ENCODE data around the gene IGSF9B.

Gene IGSF9B

GRCh38 chr11:133911171-133911570 is 45.6 kb downstream of the IGSF9B start:
- Mint-ChIP-seq H3K27me3 (no peaks in the 10 kb centered on the region), H3K27ac (no peak overlapping the region), H3K4me3 (no peak overlapping the region), H3K9me3 (no peaks in the 10 kb centered on the region), H3K4me1 (no peaks in the 10 kb centered on the region), H3K36me3 (peaks cover 5% of the 10 kb centered on the region)

DNA sequence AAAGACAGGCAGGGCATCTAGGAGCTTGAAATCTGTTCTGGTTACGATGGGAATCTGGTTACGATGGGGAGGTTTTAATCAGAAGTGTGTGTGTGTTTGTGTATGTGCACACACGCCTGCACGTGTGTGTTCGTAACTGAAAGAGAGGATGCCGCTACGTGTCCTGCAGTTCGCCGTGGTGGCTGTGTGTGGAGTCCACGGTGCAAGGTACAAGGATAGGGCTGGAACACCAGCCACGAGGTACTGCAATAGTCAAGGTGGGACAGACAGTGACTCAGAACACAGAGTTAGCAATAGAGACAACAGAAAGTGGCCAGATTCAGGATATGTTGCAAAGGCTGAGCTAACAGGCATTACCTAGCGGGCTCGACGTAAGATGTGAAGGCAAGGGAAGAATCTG is 46.7 kb downstream of the IGSF9B start:
- peaks cover 5% of the 10 kb centered on the region for H3K36me3 Mint-ChIP-seq
- no peaks in the 10 kb centered on the region for H3K27me3 Mint-ChIP-seq
- H3K9me3 Mint-ChIP-seq = no peaks in the 10 kb centered on the region
- no peak overlapping the region for H3K27ac Mint-ChIP-seq
- no peaks in the 10 kb centered on the region for H3K4me1 Mint-ChIP-seq
- H3K4me3 Mint-ChIP-seq = no peak overlapping the region

- H3K27ac Mint-ChIP-seq = no peak overlapping the region
Observed at GRCh38 chr11:133908827-133909226, 47.9 kb downstream of the IGSF9B start.

GRCh38 chr11:133907841-133908241 is 48.9 kb downstream of the IGSF9B start:
- Mint-ChIP-seq H3K27ac (no peak overlapping the region), H3K36me3 (peaks cover 5% of the 10 kb centered on the region), H3K4me3 (no peak overlapping the region), H3K27me3 (no peaks in the 10 kb centered on the region), H3K4me1 (no peaks in the 10 kb centered on the region), H3K9me3 (no peaks in the 10 kb centered on the region)

More at GRCh38 chr11:133908827-133909226, 47.9 kb downstream of the IGSF9B start:
- H3K36me3 Mint-ChIP-seq = peaks cover 5% of the 10 kb centered on the region
- no peaks in the 10 kb centered on the region for H3K9me3 Mint-ChIP-seq
- no peaks in the 10 kb centered on the region for H3K4me1 Mint-ChIP-seq
- H3K4me3 Mint-ChIP-seq = no peak overlapping the region
- no peaks in the 10 kb centered on the region for H3K27me3 Mint-ChIP-seq

DNA sequence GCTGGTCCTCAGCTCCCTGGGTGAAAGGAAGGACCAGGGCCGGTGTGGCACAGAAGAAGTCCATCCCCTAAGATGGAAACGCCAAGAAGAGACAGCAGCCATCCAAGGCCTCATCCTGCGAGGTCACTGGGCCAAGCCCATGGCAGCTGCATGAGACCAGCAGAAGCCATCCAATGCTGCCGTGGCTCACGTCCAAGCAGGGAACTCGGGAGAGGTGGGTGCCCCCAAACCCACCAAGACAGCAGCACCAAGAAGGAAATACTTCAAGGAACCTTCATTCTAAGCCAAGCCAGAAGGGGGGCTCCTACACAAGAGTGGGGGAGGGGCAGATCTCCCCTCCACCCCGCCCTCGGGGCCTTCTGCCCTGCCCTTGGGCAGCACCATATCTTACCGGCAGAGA is 49.6 kb downstream of the IGSF9B start:
- Mint-ChIP-seq H3K9me3 (no peaks in the 10 kb centered on the region), H3K4me3 (no peak overlapping the region), H3K36me3 (peaks cover 5% of the 10 kb centered on the region), H3K4me1 (no peaks in the 10 kb centered on the region), H3K27ac (no peak overlapping the region), H3K27me3 (no peaks in the 10 kb centered on the region)

DNA sequence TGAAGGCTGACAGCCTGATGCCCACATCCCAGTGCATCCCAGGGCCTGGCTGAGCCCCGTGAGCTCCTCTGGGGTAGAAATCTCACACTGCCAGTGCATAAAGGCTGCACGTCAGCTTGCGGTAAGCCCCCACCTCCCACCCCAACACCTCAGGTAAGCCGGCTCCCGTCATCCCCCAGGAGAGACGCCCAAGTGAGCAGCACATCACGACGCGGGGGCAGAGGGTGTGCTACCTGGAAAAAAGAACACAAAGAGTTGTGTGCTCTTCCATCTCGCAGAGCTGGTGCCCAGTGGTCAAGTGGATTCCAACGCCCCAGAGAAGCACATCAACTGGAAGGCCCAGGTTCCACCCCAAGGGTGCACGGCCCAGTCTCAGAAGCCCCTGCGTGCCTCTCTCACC is 50.0 kb downstream of the IGSF9B start:
- H3K4me1 Mint-ChIP-seq = no peaks in the 10 kb centered on the region
- H3K4me3 Mint-ChIP-seq = no peak overlapping the region
- H3K36me3 Mint-ChIP-seq = peaks cover 5% of the 10 kb centered on the region
- no peaks in the 10 kb centered on the region for H3K9me3 Mint-ChIP-seq
- no peak overlapping the region for H3K27ac Mint-ChIP-seq
- H3K27me3 Mint-ChIP-seq = no peaks in the 10 kb centered on the region

DNA sequence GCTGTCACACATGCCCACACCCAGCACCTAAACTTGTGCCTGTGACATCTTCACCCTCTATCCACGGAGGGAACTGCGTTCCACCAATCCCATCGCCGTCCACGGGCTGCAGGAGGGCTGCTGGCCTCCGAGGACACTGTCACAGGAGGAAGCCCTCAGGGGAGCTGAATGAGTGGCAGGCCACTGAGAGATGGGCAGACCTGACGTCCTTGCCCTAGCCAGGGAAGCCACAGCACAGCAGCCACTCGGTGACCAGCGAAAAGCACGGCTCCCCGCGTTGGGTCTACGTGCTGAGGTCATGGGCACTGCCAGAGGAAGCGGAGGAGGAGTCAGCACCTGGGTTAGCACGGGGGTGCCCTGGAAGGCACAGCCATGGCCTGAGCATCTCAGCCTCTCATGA is 50.5 kb downstream of the IGSF9B start:
- no peak overlapping the region for H3K27ac Mint-ChIP-seq
- H3K9me3 Mint-ChIP-seq = no peaks in the 10 kb centered on the region
- no peaks in the 10 kb centered on the region for H3K4me1 Mint-ChIP-seq
- H3K4me3 Mint-ChIP-seq = no peak overlapping the region
- H3K27me3 Mint-ChIP-seq = no peaks in the 10 kb centered on the region
- peaks cover 5% of the 10 kb centered on the region for H3K36me3 Mint-ChIP-seq

GRCh38 chr11:133905677-133906156 is 51.1 kb downstream of the IGSF9B start:
- Mint-ChIP-seq H3K9me3 (no peaks in the 10 kb centered on the region), H3K27ac (no peak overlapping the region), H3K4me1 (no peaks in the 10 kb centered on the region), H3K36me3 (peaks cover 5% of the 10 kb centered on the region), H3K27me3 (no peaks in the 10 kb centered on the region), H3K4me3 (no peak overlapping the region)

- H3K9me3 Mint-ChIP-seq = no peaks in the 10 kb centered on the region
- H3K27ac Mint-ChIP-seq = no peak overlapping the region
- no peaks in the 10 kb centered on the region for H3K4me1 Mint-ChIP-seq
- H3K36me3 Mint-ChIP-seq = peaks cover 1% of the 10 kb centered on the region
- H3K27me3 Mint-ChIP-seq = no peaks in the 10 kb centered on the region
- H3K4me3 Mint-ChIP-seq = no peak overlapping the region
Observed at GRCh38 chr11:133904818-133905515, 51.8 kb downstream of the IGSF9B start.

DNA sequence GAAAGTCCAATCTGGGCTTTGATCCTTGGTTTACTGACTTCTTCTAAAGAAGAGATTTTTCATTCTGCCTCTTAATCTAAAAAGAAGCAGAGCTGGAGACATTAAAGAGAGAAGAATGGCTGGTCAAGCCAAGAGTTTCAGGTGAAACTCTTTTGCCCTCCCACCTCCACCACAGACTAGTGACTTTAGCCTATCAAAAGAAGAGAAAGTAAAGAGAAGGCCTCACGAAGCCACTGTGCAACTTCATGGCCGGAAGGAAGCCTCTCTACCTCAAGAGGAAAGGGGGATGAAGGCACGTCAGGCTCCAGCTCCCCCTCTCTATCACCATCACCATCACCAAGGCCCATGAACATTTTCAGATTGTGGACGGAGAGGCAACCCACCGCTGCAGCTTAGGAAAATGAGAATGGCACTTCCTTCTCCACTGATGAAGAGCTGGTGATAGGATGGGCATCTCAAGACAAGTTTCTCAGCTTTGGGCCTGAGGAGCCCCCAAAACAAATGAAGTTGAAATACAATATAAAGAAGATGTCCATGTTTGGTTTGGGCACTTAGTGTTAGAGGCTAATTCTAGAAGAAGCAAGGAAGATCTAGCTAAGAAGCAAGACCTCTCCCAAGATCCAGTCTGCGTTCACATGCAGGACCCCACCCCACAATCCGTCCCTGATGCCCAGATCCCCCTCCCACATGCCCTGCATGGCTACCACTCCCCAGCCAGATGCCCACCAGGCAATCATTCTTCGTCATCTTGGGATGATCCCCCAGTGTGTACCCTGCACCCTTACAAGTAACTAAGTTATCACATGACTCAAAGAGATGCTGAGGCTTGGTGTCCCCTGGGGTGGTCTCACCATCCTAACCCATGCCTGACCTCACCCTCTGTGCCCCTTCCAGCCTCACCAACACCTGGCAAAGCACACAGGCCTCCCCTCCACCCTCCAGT is 52.6 kb downstream of the IGSF9B start:
- no peak overlapping the region for H3K27ac Mint-ChIP-seq
- no peaks in the 10 kb centered on the region for H3K36me3 Mint-ChIP-seq
- H3K4me3 Mint-ChIP-seq = no peak overlapping the region
- no peaks in the 10 kb centered on the region for H3K4me1 Mint-ChIP-seq
- no peaks in the 10 kb centered on the region for H3K9me3 Mint-ChIP-seq
- H3K27me3 Mint-ChIP-seq = no peaks in the 10 kb centered on the region

DNA sequence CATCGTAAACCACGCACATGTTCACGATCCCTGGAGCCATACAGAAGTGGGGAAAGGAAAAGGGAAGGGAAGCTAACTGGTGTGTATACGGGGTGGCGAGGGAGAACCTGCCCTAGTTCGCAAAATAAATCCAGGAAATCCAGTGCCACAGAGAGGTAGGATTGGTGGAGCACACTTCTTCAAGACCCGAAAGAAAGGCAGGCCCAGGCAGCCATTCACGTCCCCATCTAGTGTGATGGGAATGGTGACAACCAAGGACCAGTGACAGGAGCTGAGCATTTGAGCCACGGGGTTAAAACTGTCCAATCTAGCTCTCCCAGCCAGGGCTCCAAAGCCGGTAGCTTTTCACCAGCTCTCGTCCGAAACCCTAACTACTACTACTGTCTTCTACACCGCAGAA is 53.7 kb downstream of the IGSF9B start:
- Mint-ChIP-seq H3K27me3 (no peaks in the 10 kb centered on the region), H3K4me1 (no peaks in the 10 kb centered on the region), H3K27ac (no peak overlapping the region), H3K9me3 (no peaks in the 10 kb centered on the region), H3K36me3 (no peaks in the 10 kb centered on the region), H3K4me3 (no peak overlapping the region)

GRCh38 chr11:133902506-133902905 is 54.3 kb downstream of the IGSF9B start:
- H3K27ac Mint-ChIP-seq = no peak overlapping the region
- no peaks in the 10 kb centered on the region for H3K9me3 Mint-ChIP-seq
- H3K36me3 Mint-ChIP-seq = peaks cover 2% of the 10 kb centered on the region
- H3K4me3 Mint-ChIP-seq = no peak overlapping the region
- H3K27me3 Mint-ChIP-seq = no peaks in the 10 kb centered on the region
- H3K4me1 Mint-ChIP-seq = no peaks in the 10 kb centered on the region

- Mint-ChIP-seq H3K4me1 (no peaks in the 10 kb centered on the region), H3K9me3 (no peaks in the 10 kb centered on the region), H3K4me3 (no peak overlapping the region), H3K36me3 (peaks cover 2% of the 10 kb centered on the region), H3K27ac (no peak overlapping the region), H3K27me3 (no peaks in the 10 kb centered on the region)
Observed at GRCh38 chr11:133901999-133902398, 54.8 kb downstream of the IGSF9B start.

DNA sequence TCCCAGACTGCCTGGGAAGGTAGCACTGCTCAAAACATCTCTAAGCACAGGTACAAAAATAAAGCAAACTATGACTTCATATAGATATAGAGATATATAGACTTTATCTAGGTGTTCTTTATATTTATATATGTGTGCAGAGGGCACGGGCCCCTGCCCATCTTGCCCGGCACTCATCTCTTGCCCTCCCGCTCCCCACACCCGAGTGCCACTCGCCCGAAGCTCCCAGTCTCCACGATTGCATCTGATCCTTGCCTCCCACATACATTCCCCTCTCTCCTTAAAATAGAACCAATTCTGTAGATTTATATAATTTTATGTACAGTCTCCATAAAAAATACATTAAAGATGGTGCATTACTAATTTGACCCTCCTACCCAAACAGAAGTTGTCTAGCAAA is 55.5 kb downstream of the IGSF9B start:
- Mint-ChIP-seq H3K36me3 (peaks cover 2% of the 10 kb centered on the region), H3K4me1 (no peaks in the 10 kb centered on the region), H3K27ac (no peak overlapping the region), H3K27me3 (no peaks in the 10 kb centered on the region), H3K9me3 (no peaks in the 10 kb centered on the region), H3K4me3 (no peak overlapping the region)

DNA sequence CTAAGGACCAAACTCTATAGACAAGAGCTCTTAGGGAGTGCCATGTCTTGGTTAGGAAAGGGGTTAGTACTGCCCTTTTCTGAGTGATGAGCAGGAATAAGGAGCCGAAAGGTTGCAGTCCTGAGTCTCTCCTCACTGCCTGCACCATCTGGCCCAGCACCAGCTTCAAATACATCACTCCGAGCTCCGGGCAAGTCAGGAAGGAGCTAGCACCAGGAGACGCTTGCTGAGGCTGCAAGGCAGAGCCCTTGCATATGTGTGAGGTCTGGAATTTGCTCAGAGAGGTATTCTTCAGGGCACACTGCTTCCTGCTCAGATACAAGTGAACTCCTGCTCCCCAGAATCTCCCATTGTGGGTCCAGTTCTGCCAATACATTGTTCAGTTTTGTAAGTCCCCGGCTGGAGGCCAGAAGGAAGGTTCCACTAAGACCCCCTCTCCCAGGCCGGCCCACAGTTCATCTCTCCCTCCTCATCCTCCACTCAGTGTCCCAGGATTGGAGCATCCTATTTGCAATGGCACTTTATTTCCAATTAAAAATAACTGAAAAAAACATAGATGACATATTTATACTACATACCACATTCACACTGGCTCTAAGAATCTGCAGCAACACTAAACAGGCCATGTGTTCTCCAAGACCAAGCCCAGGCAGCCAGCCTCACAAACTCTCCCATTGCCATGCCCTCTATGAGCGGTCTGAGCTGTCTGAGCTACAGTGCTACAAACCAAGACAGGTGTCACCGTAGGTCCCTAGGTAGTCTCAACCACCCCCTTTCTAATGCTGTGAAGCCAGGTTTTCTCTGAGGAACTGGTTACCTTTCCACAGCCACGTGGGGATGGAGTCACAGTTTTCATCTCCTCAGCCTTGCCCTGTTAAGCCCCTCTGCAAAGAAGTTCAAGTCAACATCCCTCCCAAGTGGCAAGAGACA is 56.3 kb downstream of the IGSF9B start:
- Mint-ChIP-seq H3K9me3 (no peaks in the 10 kb centered on the region), H3K4me3 (no peak overlapping the region), H3K4me1 (no peaks in the 10 kb centered on the region)

More for the DNA sequence above, 56.3 kb downstream of the IGSF9B start:
- no peak overlapping the region for H3K27ac Mint-ChIP-seq
- H3K36me3 Mint-ChIP-seq = peaks cover 2% of the 10 kb centered on the region
- no peaks in the 10 kb centered on the region for H3K27me3 Mint-ChIP-seq
